Activated CD4-positive, alpha-beta memory T cell treated with anti-CD3 and anti-CD28 coated beads, Interleukin-2, amount 10 ng/mL, durations not matched to agents 7 days and 5 days (primary cell): ENCODE measurements around the gene TUSC2. TPM values are rescaled to one million over a fixed set of nuclear protein-coding genes. Genes with fewer than 3 reads are reported as not detected.

Source experiments
- CTCF ChIA-PET: fragments of 350-600 bp; sonication (Branson Sonifier 250); formaldehyde crosslinking; loops from one replicate; lab custom pipeline; 2021; ENCODE audit warnings: antibody characterized with exemption, inconsistent platforms; lab: Charles Lee
- POLR2A ChIA-PET: fragments of 350-600 bp; sonication (Branson Sonifier 250); formaldehyde crosslinking; loops from one replicate; lab custom pipeline; 2021; ENCODE audit warnings: antibody characterized with exemption; lab: Charles Lee
- DNase-seq: peaks from one replicate; pipeline ENCODE4 v3.0.0-alpha.2; 2020
- H3K27ac Mint-ChIP-seq: one replicate; pipeline ENCODE4 v1.8.0; 2021; ENCODE audit warnings: mild to moderate bottlenecking, mixed read lengths
- H3K27me3 Mint-ChIP-seq: one replicate; pipeline ENCODE4 v1.8.0; 2021; ENCODE audit warnings: mixed read lengths
- H3K36me3 Mint-ChIP-seq: one replicate; pipeline ENCODE4 v1.8.0; 2021; ENCODE audit warnings: low read depth, mixed read lengths
- H3K4me1 Mint-ChIP-seq: one replicate; pipeline ENCODE4 v1.8.0; 2021; ENCODE audit warnings: mixed read lengths
- H3K4me3 Mint-ChIP-seq: one replicate; pipeline ENCODE4 v1.8.0; 2021; ENCODE audit warnings: mild to moderate bottlenecking, mixed read lengths
- H3K9me3 Mint-ChIP-seq: one replicate; pipeline ENCODE4 v1.8.0; 2021; ENCODE audit warnings: mixed read lengths
- total RNA-seq, 2 experiments: library from RNA; stranded (reverse); gene quantifications; one replicate each; pipeline ENCODE4 v1.2.3, GENCODE V29; 2021

Gene TUSC2
- total RNA-seq, 2 experiments from 2014 or later, result 16.8 to 17.9 TPM

GRCh38 chr3:50330330-50330729 lies 2.3 kb upstream of the TUSC2 start:
- DNase-seq, result no peak
- Mint-ChIP-seq H3K27me3 (no peaks in the 10 kb centered on the region), H3K9me3 (no peaks in the 10 kb centered on the region), H3K4me3 (no peak overlapping the region), H3K36me3 (peaks cover 58% of the 10 kb centered on the region), H3K4me1 (peaks cover 58% of the 10 kb centered on the region), H3K27ac (no peak overlapping the region)
- POLR2A ChIA-PET, result interaction anchor here (1.0 to 32.1 kb wide), 4 partner anchors 2 to 31 kb away, joined by 3 to 704 read pairs (median 354); partner anchors contain the start of genes CYB561D2, HYAL2, HYAL3 and NAA80
- CTCF ChIA-PET, result interaction anchor here (0.6 kb wide), 1 partner anchor 16 kb away, joined by 3 read pairs; no protein-coding TSS in a partner anchor

GRCh38 chr3:50327129-50327528 lies 894 bp downstream of the TUSC2 start:
- Mint-ChIP-seq H3K9me3 (no peaks in the 10 kb centered on the region), H3K4me1 (peaks cover 39% of the 10 kb centered on the region), H3K4me3 (peak overlapping the region; percentile 93), H3K27ac (peak overlapping the region; percentile 26), H3K27me3 (no peaks in the 10 kb centered on the region), H3K36me3 (peaks cover 31% of the 10 kb centered on the region)
- ChIA-PET POLR2A (interaction anchor here (1.1 to 32.1 kb wide), 7 partner anchors 1 to 100 kb away, joined by 4 to 704 read pairs (median 22); partner anchors contain the start of genes CYB561D2, HYAL2, HYAL3 and IFRD2), CTCF (interaction anchor here (0.6 to 2.9 kb wide), 3 partner anchors 10 to 20 kb away, joined by 3 to 23 read pairs (median 4); no protein-coding TSS in a partner anchor)
- DNase-seq, result no peak

- ChIA-PET POLR2A (interaction anchor here (31.7 kb wide), 1 partner anchor 16 kb away, joined by 704 read pairs; the partner anchor contains the start of genes CYB561D2, NPRL2, RASSF1 and TUSC2), CTCF (interaction anchor here (2.9 to 6.7 kb wide), 2 partner anchors 11 to 27 kb away, joined by 23 to 82 read pairs; partner anchors contain the start of genes HYAL3 and NAA80)
- DNase-seq, result no peak
- H3K4me1 Mint-ChIP-seq, result peaks cover 35% of the 10 kb centered on the region
- H3K36me3 Mint-ChIP-seq, result peaks cover 27% of the 10 kb centered on the region
- no peaks in the 10 kb centered on the region for H3K27me3 Mint-ChIP-seq
- no peak overlapping the region for H3K27ac Mint-ChIP-seq
- H3K9me3 Mint-ChIP-seq, result no peaks in the 10 kb centered on the region
- H3K4me3 Mint-ChIP-seq, result peak overlapping the region; percentile 13
Observed at GRCh38 chr3:50326182-50326541, 1.9 kb downstream of the TUSC2 start.

GRCh38 chr3:50325497-50326181 lies 2.4 kb downstream of the TUSC2 start:
- CTCF ChIA-PET, result interaction anchor here (1.5 to 6.7 kb wide), 6 partner anchors 10 to 131 kb away, joined by 7 to 82 read pairs (median 10); partner anchors contain the start of genes HYAL1, HYAL3, IFRD2 and NAA80
- H3K4me3 Mint-ChIP-seq, result no peak overlapping the region
- no peak for DNase-seq
- no peaks in the 10 kb centered on the region for H3K27me3 Mint-ChIP-seq
- H3K9me3 Mint-ChIP-seq, result no peaks in the 10 kb centered on the region
- peaks cover 22% of the 10 kb centered on the region for H3K36me3 Mint-ChIP-seq
- H3K27ac Mint-ChIP-seq, result no peak overlapping the region
- POLR2A ChIA-PET, result interaction anchor here (31.7 kb wide), 1 partner anchor 17 kb away, joined by 704 read pairs; the partner anchor contains the start of genes CYB561D2, NPRL2, RASSF1 and TUSC2
- H3K4me1 Mint-ChIP-seq, result peaks cover 31% of the 10 kb centered on the region

GRCh38 chr3:50325113-50325480 lies 2.9 kb downstream of the TUSC2 start:
- ChIA-PET POLR2A (interaction anchor here (1.8 to 31.7 kb wide), 3 partner anchors 18 to 33 kb away, joined by 8 to 704 read pairs (median 21); partner anchors contain the start of genes CYB561D2, HYAL3, IFRD2 and NAA80), CTCF (interaction anchor here (0.7 to 6.7 kb wide), 11 partner anchors 10 to 131 kb away, joined by 3 to 82 read pairs (median 7); partner anchors contain the start of genes HYAL1, HYAL3, IFRD2 and NAA80)
- Mint-ChIP-seq H3K27me3 (no peaks in the 10 kb centered on the region), H3K4me3 (no peak overlapping the region), H3K4me1 (peaks cover 35% of the 10 kb centered on the region), H3K27ac (no peak overlapping the region), H3K36me3 (peaks cover 17% of the 10 kb centered on the region), H3K9me3 (no peaks in the 10 kb centered on the region)
- DNase-seq, result no peak

GRCh38 chr3:50324351-50325112 lies 3.5 kb downstream of the TUSC2 start:
- Mint-ChIP-seq H3K27ac (no peak overlapping the region), H3K27me3 (no peaks in the 10 kb centered on the region), H3K4me1 (peaks cover 41% of the 10 kb centered on the region), H3K9me3 (no peaks in the 10 kb centered on the region), H3K4me3 (no peak overlapping the region), H3K36me3 (peaks cover 12% of the 10 kb centered on the region)
- CTCF ChIA-PET, result interaction anchor here (0.6 to 6.7 kb wide), 23 partner anchors 10 to 130 kb away, joined by 3 to 82 read pairs (median 5); partner anchors contain the start of genes CYB561D2, GNAI2, HYAL1 and HYAL3
- POLR2A ChIA-PET, result interaction anchor here (1.0 to 31.7 kb wide), 4 partner anchors 9 to 33 kb away, joined by 3 to 704 read pairs (median 14); partner anchors contain the start of genes CYB561D2, HYAL3, IFRD2 and NAA80
- peak; percentile 69 for DNase-seq

GRCh38 chr3:50323614-50324199 lies 4.3 kb downstream of the TUSC2 start:
- DNase-seq, result no peak
- Mint-ChIP-seq H3K9me3 (no peaks in the 10 kb centered on the region), H3K27ac (peak overlapping the region; percentile 31), H3K4me1 (peaks cover 48% of the 10 kb centered on the region), H3K4me3 (no peak overlapping the region), H3K27me3 (no peaks in the 10 kb centered on the region), H3K36me3 (peaks cover 8% of the 10 kb centered on the region)
- POLR2A ChIA-PET, result interaction anchor here (1.0 to 31.7 kb wide), 4 partner anchors 9 to 32 kb away, joined by 3 to 704 read pairs (median 14); partner anchors contain the start of genes CYB561D2, HYAL3, IFRD2 and NAA80
- CTCF ChIA-PET, result interaction anchor here (0.6 to 6.7 kb wide), 20 partner anchors 9 to 129 kb away, joined by 3 to 82 read pairs (median 6); partner anchors contain the start of genes CYB561D2, GNAI2, HYAL1 and HYAL3

- H3K4me3 Mint-ChIP-seq, result no peak overlapping the region
- H3K27ac Mint-ChIP-seq, result peak overlapping the region; percentile 31
- ChIA-PET POLR2A (interaction anchor here (2.2 to 31.7 kb wide), 2 partner anchors 19 to 24 kb away, joined by 21 to 704 read pairs; partner anchors contain the start of genes CYB561D2, HYAL3, NAA80 and NPRL2), CTCF (interaction anchor here (0.8 to 6.7 kb wide), 4 partner anchors 12 to 48 kb away, joined by 3 to 82 read pairs (median 36); partner anchors contain the start of genes HYAL3, IFRD2 and NAA80)
- peaks cover 2% of the 10 kb centered on the region for H3K36me3 Mint-ChIP-seq
- no peaks in the 10 kb centered on the region for H3K27me3 Mint-ChIP-seq
- no peak for DNase-seq
- no peaks in the 10 kb centered on the region for H3K9me3 Mint-ChIP-seq
- H3K4me1 Mint-ChIP-seq, result peaks cover 48% of the 10 kb centered on the region
Observed at GRCh38 chr3:50323092-50323600, 4.9 kb downstream of the TUSC2 start.

GRCh38 chr3:50322386-50323091 lies 5.5 kb downstream of the TUSC2 start, which contains the start of gene HYAL2:
Gene HYAL2, minus strand, starts transcription at chr3:50322745. Its CDS starts 2,256 bp downstream, at chr3:50320489.
- no peaks in the 10 kb centered on the region for H3K36me3 Mint-ChIP-seq
- ChIA-PET POLR2A (interaction anchor here (1.1 to 31.7 kb wide), 3 partner anchors 20 to 76 kb away, joined by 3 to 704 read pairs (median 113); partner anchors contain the start of genes CYB561D2, HYAL3, NAA80 and NPRL2), CTCF (interaction anchor here (0.8 to 6.7 kb wide), 3 partner anchors 13 to 48 kb away, joined by 3 to 82 read pairs (median 61); partner anchors contain the start of genes HYAL3 and NAA80)
- no peak for DNase-seq
- peaks cover 49% of the 10 kb centered on the region for H3K4me1 Mint-ChIP-seq
- H3K4me3 Mint-ChIP-seq, result peak within 1 kb of the TSS; percentile 72
- no peaks in the 10 kb centered on the region for H3K27me3 Mint-ChIP-seq
- H3K9me3 Mint-ChIP-seq, result no peaks in the 10 kb centered on the region
- peak within 1 kb of the TSS; percentile 83 for H3K27ac Mint-ChIP-seq

GRCh38 chr3:50322115-50322385 lies 6.0 kb downstream of the TUSC2 start:
- Mint-ChIP-seq H3K4me3 (peak overlapping the region; percentile 37), H3K27me3 (no peaks in the 10 kb centered on the region), H3K4me1 (peaks cover 48% of the 10 kb centered on the region), H3K9me3 (no peaks in the 10 kb centered on the region), H3K27ac (no peak overlapping the region), H3K36me3 (no peaks in the 10 kb centered on the region)
- CTCF ChIA-PET, result interaction anchor here (0.9 to 6.7 kb wide), 5 partner anchors 13 to 75 kb away, joined by 3 to 82 read pairs (median 6); partner anchors contain the start of genes HYAL3, NAA80 and RASSF1
- POLR2A ChIA-PET, result interaction anchor here (1.1 to 31.7 kb wide), 3 partner anchors 21 to 75 kb away, joined by 3 to 704 read pairs (median 113); partner anchors contain the start of genes CYB561D2, HYAL3, NAA80 and NPRL2
- DNase-seq, result no peak
